Stimulated activated CD4-positive, alpha-beta T cell treated with anti-CD3 and anti-CD28 coated beads, Interleukin-1b, Interleukin-23, amount 100 ng/mL, for 24 hours (primary cell): ENCODE data around the gene SOX18.

Source experiments
- DNase-seq, 4 experiments: peaks; one replicate each; pipeline ENCODE4 v3.0.0-alpha.2; 2020; ENCODE audit warnings: low read depth in 4 of 4, low spot score in 1 of 4

The SOX18 gene

DNA sequence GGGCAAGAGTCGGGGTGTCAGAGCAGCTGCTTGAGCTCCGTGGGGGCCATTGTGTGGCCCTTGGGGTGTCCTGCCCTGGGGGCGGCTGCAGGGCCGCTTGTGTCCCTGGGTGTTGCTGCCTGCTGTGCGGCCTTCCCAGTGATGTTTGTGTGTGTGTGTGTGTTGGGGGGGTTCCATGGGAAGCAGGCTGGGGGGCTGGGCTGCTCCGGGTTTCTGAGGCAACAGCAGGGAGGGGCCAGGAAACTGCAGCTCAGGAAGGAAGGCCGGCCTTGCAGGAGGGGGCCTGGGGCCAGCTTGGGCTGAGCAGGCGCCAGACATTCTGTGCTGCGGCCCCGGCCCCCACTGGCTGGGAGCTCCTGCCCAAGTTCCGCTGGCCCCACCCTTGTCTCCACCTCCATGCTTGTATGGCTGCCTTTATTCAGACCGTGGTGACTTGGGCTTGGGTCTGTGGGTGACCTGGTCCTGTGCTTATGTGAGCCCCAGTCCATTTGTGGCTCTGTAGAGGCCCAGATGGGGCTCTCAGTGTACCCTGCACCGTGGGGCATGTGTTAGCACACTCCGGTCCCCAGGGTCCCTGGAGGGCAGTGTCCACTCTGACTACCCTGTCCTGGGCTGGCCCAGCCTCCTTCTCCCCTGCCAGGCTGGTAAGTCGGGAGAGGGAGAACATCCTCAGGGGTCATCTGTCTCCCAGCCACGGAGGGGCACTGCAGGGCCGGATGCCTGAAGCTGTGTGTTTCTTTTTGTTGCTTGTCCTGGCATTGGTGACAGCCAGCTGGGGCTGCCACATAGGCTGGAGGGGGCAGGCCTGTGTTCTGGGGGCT, 4.6 kb upstream of the SOX18 start:
- DNase-seq = no peak

DNA sequence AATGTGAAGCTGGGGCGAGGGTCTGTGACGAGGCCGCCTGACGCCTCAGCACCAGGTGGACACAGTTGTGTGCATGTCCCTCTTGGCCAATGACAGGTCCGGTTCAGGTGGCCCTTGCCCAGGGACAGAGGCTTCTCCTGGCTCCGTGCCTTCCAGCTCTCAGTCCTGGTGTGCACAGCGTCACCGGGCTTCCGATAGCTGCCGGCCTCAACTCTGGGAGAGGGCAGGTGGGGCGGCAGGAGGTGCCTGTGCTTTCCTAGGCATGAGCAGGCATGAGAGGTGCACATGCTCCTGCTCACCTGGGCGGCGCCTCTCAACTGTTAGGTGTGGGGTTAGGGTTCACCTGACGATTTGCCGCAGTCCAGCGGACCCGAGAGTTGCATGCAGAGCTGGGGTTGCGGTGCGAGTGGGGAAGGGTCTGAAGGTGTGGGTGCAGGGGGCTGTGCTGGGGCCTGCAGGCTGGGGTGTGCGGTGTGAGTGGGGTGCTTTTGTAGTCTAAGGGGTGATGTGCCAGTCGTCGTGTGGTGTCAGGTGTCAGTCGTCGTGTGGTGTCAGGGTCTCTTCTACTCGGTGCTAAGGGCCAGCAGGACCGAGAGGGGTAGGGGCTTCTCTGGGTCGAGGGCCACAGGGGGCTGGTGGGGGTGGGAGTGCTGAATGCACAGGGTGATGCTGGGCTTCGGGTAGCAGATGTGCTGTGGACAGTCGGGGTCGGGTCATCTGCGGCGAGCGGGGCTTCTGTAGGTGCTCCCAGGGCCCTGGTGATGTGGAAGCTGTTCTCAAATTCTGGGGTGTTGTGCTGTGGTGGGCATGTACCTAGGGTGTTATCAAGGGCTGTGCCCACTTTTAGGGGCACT, 3.8 kb upstream of the SOX18 start:
- no peak for DNase-seq

DNA sequence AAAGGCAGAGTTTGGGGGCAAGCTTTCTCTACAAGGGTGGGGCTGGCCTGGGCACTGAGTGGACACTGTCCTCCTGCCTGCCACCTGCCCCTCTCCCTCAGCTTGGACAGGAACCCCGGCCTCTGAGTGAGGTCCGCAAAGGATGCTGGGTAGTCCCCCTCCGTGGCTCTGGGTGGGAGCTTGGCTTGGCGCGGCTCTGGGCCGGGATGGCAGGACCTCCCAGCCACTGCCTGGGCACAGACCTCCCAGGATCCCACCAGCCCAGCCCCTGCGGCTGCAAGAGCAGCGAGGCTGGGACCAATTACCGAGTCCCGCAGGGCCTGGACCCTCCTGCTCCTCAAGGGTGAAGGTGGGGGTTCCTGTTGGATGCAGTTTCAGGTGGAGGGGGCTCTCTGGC, 2.9 kb upstream of the SOX18 start:
- no peak for DNase-seq

DNA sequence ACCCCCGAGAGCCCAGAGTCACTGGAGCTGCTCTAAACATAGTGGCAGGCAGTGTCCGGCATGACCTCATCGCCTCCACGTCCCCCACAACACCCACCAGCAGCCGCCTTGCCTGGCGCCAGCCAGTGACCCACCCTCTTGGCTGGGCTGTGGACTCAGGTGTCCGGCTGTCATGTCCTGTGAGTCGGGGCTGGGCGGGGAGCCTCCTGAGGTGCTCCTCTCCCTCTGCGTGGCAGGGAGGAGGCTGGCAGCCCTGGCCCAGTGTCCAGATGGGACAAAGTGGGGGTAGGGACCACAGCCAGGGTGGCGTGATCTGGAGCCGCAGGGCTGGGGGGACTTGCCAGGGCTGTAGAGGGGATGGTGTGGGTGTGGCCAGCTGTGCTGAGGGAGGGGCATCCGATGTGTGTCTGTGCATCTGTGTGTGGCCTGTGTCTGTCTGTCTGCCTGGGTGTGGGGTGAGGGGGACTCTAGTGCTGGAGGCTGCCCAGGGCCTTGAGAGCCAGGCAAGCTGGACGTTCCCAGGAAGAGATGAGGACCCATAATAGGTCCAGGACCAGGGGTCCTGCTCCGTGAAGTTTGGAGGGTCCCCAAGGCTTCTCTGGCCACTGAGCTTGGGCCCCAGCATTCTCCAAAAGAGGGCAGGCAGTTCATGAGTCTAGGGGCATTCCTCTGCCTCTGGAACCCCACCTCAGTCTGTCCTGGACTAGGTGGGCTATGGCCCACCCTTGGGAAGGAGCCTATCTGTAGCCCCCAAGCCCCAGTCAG, 2.3 kb upstream of the SOX18 start:
- DNase-seq = no peak

DNA sequence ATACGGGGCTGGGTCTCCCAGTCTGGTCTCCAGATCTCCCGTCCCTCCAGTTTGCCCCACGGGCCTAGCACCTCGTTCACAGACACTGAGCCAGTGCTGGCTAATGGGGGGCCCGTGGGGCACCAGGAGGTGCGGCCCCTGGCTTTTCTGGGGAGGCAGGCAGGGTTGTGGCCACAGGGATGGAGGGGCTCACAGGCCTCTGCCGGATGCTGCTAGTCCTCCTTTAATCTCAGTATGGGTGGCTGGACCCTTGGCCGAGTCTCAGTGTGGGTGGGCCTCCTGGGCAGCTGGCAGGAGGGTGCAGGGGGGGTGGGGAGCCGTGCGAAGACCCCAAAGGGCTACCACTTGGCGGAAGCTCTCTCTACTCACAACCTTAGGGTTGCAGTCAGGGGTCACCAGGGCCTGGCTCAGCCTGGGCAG, 1.6 kb upstream of the SOX18 start:
- no peak for DNase-seq

GRCh38 chr20:64050261-64051032, 1.0 kb upstream of the SOX18 start:
- DNase-seq = no peak

GRCh38 chr20:64049878-64050260, 430 bp upstream of the SOX18 start:
- no peak for DNase-seq

DNA sequence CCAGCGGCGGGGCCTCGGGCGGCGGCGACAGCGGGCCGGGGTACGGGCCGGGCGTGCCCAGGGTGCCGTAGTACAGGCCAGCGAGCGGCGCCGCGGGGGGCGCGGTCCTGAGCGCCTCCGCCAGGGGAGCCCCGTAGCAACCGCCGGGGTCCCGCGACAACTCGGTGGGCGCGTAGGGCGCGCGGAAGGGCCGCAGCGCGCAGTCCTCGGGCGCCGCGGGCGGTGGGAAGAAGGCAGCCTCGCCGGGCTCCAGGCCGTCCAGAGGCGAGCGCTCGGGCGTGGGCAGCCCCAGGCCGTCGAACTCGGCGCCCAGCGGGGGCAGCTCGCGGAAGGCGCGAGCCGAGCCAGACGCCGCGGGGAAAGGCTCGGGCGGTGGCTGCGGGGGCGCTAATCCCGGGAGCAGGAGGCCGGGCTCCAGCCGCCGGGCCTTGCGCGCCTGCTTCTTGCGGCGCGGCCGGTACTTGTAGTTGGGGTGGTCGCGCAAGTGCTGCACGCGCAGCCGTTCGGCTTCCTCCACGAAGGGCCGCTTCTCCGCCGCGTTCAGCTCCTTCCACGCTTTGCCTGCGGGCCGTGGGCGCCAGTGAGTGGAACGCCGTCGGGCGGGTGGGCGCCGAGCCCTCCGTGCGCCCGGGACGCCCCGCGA, 916 bp downstream of the SOX18 start:
- DNase-seq = no peak

DNA sequence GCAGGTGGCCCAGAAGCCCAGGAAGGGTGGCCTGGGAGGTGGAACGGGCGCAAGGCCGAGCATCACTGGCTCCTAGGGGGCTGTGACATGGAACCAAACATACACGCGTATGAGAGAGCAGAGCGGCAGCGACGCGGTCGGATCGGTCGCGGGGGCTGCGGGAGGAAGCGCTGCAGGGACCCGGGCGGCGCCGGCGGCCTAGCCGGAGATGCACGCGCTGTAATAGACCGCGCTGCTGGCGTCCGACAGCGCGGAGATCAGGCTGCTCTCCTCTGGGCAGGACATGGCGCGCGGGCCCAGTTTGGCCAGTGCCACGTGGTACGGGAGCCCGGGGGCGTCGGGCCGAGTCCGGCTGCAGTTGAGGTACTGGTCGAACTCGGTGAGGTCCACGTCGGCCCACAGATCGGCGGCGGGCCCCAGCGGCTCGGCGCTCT, 1.5 kb downstream of the SOX18 start:
- no peak for DNase-seq

DNA sequence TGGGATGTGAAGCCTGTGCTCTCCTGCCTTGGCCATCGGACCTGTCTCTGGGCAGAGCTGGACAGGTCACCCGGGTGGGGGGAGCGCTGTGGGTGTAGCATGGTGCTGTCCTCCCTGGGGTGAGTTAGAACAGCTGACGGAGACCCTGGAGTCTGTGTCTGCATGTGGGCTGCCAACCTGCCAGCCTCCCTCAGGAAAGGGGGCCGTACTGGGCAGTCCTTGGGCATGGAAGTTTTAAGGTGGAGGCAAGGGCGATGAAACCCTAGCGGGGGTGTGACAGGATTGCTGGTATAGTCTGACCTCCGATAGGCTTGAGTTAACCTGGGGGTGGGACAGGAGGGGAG, 2.4 kb downstream of the SOX18 start:
- no peak for DNase-seq

- DNase-seq = no peak
Measured at GRCh38 chr20:64045346-64046011, 4.0 kb downstream of the SOX18 start.

GRCh38 chr20:64044484-64045247, 4.8 kb downstream of the SOX18 start:
- DNase-seq = no peak

- no peak for DNase-seq
Measured at GRCh38 chr20:64043768-64044167, 5.7 kb downstream of the SOX18 start.

DNA sequence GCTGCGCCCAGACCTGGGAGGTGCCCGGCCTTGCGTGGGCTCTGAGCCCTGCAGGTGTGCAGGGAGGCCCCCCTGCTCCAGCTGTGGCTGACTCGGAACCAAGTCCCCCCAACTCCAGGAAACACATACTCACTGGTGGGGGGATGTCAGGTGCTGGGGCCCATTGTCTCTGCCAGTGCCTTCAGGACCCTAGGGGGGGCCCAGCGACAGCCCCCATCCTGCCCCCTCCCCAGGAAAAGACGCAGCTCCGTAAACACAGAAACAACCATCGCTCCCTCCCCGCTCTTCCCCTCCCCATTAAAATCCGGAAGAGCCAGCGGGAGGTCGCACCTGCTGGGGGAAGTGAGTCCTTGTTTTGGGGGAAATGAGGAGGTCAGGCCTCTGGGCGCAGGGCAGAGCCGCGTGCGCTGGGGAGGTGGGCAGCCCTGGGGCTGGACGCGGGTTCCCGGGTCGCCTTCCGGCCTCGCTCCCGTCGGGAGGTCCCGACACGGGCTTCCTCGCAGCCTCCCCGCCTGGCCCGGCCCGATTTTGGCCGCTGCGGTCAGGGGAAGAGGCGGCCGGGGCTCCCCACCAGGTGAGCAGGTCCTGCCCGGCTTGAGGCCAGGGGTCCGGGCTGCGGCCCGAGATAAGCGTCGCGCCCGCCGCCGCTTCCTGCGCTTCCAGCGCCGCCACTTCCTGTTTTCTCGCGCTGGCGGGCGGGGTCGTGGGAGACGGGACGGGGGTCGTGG, 7.2 kb downstream of the SOX18 start:
- no peak for DNase-seq

DNA sequence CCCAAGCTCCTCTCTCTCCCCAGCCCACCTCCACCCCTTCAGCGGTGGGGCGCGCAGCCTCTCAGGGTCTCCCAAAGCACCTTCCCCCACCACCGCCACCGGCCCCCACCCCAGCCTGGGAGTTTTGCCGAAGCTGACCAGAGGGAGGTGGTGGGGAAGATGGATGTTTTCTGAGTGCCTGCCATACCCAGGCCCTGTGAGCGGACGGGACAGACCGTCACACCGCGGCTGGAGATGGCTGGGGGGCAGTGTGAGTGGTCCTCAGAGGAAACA, 7.7 kb downstream of the SOX18 start:
- no peak for DNase-seq

DNA sequence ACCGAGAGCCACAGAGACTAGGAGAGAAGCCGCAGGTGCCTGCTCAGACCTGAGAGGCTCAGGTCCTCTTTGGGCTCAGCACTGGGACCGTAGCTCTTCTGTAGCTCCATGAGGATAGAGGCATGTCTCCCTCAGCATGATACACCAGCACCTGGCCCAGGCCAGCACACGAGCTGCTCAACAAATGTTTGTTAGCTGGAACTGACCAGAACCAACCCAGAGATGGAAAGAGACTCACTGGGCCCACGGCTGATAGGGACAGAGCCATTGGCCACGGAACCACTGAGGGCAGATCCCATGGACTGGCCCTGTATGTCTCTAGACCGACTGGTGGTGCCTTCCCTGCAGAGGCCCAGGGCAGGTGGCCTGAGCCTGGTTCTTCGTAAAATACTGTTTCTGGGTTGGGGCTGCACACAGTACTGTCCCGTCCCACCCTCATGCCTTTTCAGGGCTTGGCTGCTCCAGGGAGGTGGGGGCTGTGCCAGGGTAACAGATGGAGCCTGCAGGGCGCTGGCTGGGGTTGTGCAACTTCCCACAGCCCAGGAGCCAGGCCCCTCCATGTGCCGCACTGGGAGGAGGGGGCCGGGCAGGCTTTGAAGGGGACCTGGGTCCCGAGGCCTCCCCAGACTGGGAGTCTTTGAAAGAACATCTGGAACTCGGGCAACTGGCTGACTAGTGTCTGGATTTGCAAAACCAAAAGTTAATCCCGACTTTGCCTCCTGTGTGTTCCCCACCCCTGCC, 8.2 kb downstream of the SOX18 start:
- no peak for DNase-seq

- DNase-seq = no peak
Measured at GRCh38 chr20:64040231-64041039, 9.0 kb downstream of the SOX18 start.
